ENCODE measurements around the gene TMIGD3. TPM values are rescaled to one million over a fixed set of nuclear protein-coding genes. Genes with fewer than 3 reads are reported as not detected.

Gene TMIGD3
- total RNA-seq, 2 donors from 2014 or later = not detected

DNA sequence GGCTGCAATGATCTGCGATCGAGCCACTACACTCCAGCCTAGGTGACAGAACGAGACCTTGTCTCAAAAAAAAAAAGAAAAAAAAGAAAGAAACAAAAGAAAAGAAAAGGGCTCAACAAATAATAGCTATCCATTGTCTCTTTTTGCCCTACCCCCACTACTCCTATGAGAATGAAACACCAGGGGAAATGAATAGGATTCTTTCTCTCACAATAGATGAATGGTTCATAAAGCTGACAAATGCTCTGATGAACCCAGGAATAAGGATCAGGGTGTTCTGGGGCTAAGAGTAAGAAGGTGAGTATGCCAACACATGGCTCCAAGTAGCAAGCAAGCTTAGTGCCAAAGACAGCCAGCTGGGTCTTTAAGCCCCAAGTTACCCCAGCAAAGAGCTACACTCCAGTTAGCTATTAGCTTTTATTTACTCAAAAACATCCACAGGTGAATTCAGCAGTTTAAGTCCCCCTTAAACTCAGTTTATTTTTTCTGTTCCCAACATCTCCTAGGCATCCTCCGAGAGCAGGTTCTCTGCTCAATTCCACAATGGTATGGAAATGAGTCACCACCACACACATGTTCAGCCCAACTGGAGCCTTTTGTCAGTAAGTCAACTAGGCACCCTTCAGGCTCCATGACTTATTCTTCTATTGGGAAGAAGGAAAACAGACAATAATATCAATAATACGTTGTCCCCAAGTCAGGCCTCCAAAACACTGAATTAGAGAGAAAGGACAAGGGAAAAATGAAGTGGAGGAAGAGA lies 4.2 kb downstream of the TMIGD3 start:
- no peaks in the 10 kb centered on the region for H3K27me3 Mint-ChIP-seq
- peaks cover 6% of the 10 kb centered on the region for H3K9me3 Mint-ChIP-seq
- no peak overlapping the region for H3K4me3 Mint-ChIP-seq
- peaks cover 19% of the 10 kb centered on the region for H3K36me3 Mint-ChIP-seq
- H3K27ac Mint-ChIP-seq = no peak overlapping the region
- DNase-seq (ENCODE audit: low spot score) = no peak
- H3K4me1 Mint-ChIP-seq (ENCODE audit: low read depth in 2 of 2) = peaks cover 14 to 18% of the 10 kb centered on the region in 2 donors
- no peak for ATAC-seq

DNA sequence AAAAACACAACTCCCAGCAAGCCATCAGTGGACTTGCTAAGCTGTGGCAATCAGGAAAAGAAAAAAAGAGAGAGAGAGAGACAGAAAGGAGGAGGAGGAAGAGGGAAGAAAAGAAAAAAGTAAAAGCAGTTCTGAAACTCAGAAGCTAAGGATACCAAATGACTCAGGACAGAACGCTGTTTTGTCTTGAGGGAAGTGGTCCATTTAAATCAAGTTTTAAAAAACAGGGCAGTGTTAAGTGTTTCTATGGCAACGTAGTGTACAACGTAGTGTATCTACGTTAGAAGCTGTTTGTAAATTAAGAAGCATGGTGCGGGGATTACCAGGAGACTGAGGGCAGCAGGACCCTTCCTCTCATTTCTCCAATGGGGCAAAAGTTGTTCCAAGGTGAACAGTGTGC lies 5.8 kb downstream of the TMIGD3 start:
- H3K4me1 Mint-ChIP-seq (ENCODE audit: low read depth in 2 of 2) = peaks cover 9 to 12% of the 10 kb centered on the region in 2 donors
- ATAC-seq (peak in 1 of 2 donors; percentile 62), DNase-seq (ENCODE audit: low spot score) (no peak)
- H3K36me3 Mint-ChIP-seq = peaks cover 23% of the 10 kb centered on the region
- no peak overlapping the region for H3K4me3 Mint-ChIP-seq
- H3K9me3 Mint-ChIP-seq = peaks cover 6% of the 10 kb centered on the region
- H3K27ac Mint-ChIP-seq = peak overlapping the region in 1 of 2 donors; percentile 48
- no peaks in the 10 kb centered on the region for H3K27me3 Mint-ChIP-seq

DNA sequence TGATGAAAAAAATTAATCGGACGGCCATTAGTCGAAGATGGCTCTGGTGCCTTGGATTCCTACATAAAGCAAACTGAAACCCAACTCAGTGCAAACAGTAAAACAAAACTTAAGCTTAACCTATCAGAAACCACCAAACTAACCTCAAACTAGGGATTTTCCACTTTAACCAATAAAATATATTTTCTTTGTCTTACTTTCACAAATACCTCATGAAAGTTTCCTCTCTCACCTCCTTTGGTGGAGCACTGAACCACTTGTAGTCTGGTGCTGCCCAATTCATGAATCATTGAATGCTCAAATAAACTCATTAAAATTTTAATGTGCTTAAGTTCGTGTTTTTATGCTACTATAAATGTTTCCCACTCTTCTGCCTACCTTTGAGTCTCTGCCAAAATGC lies 7.0 kb downstream of the TMIGD3 start:
- Mint-ChIP-seq H3K9me3 (peaks cover 6% of the 10 kb centered on the region), H3K4me3 (peak overlapping the region; percentile 39), H3K27me3 (no peaks in the 10 kb centered on the region), H3K27ac (no peak overlapping the region), H3K36me3 (peaks cover 23% of the 10 kb centered on the region), H3K4me1 (ENCODE audit: low read depth in 2 of 2) (peaks cover 9 to 12% of the 10 kb centered on the region in 2 donors)
- ATAC-seq = peak in 1 of 2 donors; percentile 33
- no peak for DNase-seq (ENCODE audit: low spot score)

DNA sequence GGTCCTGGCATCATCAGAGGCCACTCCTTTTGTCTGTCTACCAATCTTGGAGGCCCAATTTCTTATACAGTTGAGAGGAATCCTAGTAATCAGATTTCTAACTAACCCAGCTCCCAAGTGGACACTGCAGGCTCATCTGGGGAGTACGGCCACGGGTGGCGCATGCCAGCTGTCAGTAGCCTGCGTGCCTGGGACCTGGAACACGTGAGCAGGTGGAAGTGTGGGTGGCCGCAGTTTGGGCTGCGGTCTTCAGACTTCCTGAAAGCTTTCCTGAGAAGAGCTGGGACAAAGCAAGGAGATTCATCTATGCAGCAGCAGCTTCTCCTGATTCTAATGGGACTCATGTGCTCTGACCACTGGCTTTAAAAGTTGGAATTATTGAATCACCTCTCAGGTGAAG lies 12.4 kb downstream of the TMIGD3 start:
- DNase-seq (ENCODE audit: low spot score) (no peak), ATAC-seq (no peak)
- Mint-ChIP-seq H3K27ac (no peak overlapping the region), H3K36me3 (peaks cover 19% of the 10 kb centered on the region), H3K9me3 (peaks cover 3% of the 10 kb centered on the region), H3K27me3 (no peaks in the 10 kb centered on the region), H3K4me3 (no peak overlapping the region), H3K4me1 (ENCODE audit: low read depth in 2 of 2) (peaks cover 10 to 13% of the 10 kb centered on the region in 2 donors)

DNA sequence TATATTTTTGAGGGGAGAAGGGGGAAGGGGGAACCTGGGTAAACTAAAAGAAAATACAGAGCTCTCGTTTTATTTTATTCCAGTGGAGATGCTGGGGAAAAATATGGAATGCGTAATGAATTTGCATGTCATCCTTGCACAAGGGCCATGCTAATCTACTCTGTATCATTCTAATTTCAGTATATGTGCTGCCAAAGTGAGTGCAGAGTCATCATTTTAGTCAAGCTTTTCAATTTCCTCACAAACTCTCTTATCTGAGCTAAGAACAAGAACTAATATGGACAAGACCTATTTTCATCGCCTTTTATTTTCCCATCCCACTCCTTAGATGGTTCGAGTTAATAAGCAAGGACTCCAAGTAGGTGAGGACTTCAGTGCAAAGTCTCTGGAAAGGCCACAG lies 13.2 kb downstream of the TMIGD3 start:
- no peak for ATAC-seq

DNA sequence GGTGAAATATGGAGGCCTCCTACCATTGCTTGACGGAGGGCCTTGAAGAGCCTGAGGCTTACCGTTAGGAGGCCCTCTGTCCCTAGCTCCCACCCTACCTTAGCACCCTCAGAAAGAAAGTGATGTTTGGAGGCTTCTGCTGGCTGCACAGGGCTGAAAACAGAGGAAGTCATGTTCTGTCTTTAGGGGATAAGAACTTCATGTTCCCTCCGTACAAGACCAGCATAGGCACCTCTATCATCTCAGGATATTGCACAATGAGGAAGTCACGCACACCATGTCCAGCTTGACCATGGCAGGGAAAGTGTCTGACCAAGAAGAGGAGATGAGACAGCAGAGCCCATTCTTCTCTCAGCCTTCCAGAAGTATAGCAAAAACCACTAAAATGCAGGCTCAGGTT lies 13.8 kb downstream of the TMIGD3 start:
- peak overlapping the region in 1 of 2 donors; percentile 53 for H3K27ac Mint-ChIP-seq

More for the DNA sequence above, 13.2 kb downstream of the TMIGD3 start:
- H3K4me1 Mint-ChIP-seq (ENCODE audit: low read depth in 2 of 2) = peaks cover 7 to 8% of the 10 kb centered on the region in 2 donors
- H3K4me3 Mint-ChIP-seq = no peak overlapping the region
- peaks cover 14% of the 10 kb centered on the region for H3K36me3 Mint-ChIP-seq
- peak overlapping the region in 1 of 2 donors; percentile 53 for H3K27ac Mint-ChIP-seq
- H3K9me3 Mint-ChIP-seq = no peaks in the 10 kb centered on the region
- DNase-seq (ENCODE audit: low spot score) = no peak
- no peaks in the 10 kb centered on the region for H3K27me3 Mint-ChIP-seq

DNA sequence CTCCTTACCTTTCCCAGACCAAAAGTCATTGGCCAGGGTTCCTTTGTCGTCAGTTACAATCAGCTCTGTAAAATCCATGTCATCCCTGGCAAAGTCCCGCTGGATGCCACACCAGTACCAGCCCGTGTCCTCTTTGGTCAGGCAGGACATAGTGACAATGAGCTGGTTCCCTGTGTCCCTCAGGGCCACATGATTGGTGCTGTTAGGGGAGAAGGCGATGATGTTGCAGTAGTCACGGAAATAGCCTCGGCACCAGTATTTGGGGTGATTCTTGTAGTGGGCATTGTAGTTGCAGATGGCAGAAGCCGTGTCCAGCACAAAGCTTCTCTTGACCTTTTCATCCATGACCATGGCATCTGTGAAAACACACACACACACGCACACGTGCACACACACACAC lies 14.8 kb downstream of the TMIGD3 start:
- Mint-ChIP-seq H3K4me3 (no peak overlapping the region), H3K4me1 (ENCODE audit: low read depth in 2 of 2) (peaks cover 8% of the 10 kb centered on the region in 2 donors), H3K36me3 (no peaks in the 10 kb centered on the region), H3K9me3 (no peaks in the 10 kb centered on the region), H3K27me3 (no peaks in the 10 kb centered on the region), H3K27ac (no peak overlapping the region)
- ATAC-seq (peak in 1 of 2 donors; percentile 15), DNase-seq (ENCODE audit: low spot score) (no peak)

More for the DNA sequence above, 13.8 kb downstream of the TMIGD3 start:
- Mint-ChIP-seq H3K36me3 (peaks cover 8% of the 10 kb centered on the region), H3K27me3 (no peaks in the 10 kb centered on the region), H3K9me3 (no peaks in the 10 kb centered on the region), H3K4me3 (peak overlapping the region; percentile 30), H3K4me1 (ENCODE audit: low read depth in 2 of 2) (peaks cover 7 to 8% of the 10 kb centered on the region in 2 donors)
- DNase-seq (ENCODE audit: low spot score) = no peak
- ATAC-seq = peak in 1 of 2 donors; percentile 71

DNA sequence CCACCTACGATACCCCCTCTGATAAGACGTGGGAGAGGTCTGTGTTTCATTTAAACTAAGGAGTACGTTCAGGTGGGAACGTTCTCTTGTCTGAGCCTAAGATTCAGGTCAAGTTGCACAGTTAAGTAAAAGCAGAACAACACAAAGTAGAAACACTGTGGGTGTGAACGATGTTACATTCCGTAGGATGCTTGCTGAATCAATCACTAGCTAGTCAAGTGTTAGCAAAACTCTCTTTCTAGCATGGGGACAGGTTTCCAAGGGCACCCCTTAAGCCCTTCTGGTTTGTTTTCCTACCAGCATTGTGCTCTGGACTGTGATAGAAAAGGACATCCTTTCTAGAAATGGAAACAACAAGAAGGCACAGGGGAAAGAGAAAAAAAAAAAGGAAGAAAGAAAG lies 16.3 kb downstream of the TMIGD3 start:
- Mint-ChIP-seq H3K4me1 (ENCODE audit: low read depth in 2 of 2) (peaks cover 14 to 17% of the 10 kb centered on the region in 2 donors), H3K4me3 (no peak overlapping the region), H3K36me3 (no peaks in the 10 kb centered on the region), H3K9me3 (no peaks in the 10 kb centered on the region), H3K27me3 (no peaks in the 10 kb centered on the region), H3K27ac (no peak overlapping the region)
- no peak for ATAC-seq
- DNase-seq (ENCODE audit: low spot score) = no peak

DNA sequence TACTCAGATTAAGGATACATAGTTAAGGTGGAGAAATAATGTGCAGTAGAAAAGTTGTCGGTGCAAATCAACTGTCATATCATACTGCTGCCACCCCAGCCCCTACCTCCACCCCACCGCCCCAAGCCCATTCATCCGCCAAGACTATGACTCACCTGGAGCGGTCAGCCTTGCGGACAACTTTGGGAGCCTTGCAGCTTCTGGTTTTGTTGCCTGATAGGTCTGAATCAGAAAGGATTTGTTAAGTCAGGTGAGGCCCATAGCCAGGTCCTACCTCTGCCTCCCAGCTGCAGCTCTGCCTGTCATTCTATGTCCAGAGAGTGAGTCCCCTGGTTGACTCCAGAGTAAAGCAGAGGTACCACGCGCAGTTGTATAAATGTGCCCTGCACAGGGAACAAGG lies 17.0 kb downstream of the TMIGD3 start:
- DNase-seq (ENCODE audit: low spot score) (no peak), ATAC-seq (no peak)
- Mint-ChIP-seq H3K9me3 (no peaks in the 10 kb centered on the region), H3K27ac (no peak overlapping the region), H3K36me3 (no peaks in the 10 kb centered on the region), H3K4me1 (ENCODE audit: low read depth in 2 of 2) (peaks cover 14 to 17% of the 10 kb centered on the region in 2 donors), H3K27me3 (no peaks in the 10 kb centered on the region), H3K4me3 (no peak overlapping the region)

DNA sequence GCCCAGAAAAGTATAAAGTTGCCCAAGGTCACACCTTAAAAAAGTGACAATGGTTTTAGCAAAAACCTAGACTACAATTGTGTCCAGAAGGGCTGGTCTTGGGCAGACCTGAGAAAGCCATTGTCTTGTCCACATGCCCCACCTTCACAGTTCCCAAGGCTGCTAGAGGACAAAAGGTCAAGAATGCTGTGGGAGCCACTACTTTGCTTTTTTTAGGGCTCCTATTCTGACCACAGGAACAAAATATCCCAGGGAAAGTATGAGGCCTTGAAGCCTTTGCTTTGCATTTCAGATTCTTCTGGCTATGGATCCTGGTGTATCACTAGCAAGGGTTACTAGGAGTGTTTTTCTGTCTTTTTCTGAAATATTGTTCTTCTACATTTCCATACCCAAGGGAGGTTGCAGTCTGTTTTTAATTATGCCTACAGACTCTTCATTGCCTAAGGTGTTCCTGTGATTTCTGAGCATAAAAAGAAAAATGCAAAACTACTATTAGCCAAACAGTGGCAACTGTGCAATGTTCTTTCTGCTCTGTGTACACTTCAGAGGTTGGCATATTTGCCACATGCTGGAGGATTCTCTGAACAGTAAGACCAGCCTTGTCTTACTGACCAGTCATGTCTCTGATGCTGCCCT lies 18.9 kb downstream of the TMIGD3 start:
- DNase-seq (ENCODE audit: low spot score) (no peak), ATAC-seq (no peak)
- no peaks in the 10 kb centered on the region for H3K9me3 Mint-ChIP-seq
- no peak overlapping the region for H3K27ac Mint-ChIP-seq
- H3K4me1 Mint-ChIP-seq (ENCODE audit: low read depth in 2 of 2) = peaks cover 6 to 14% of the 10 kb centered on the region in 2 donors
- H3K4me3 Mint-ChIP-seq = no peak overlapping the region
- no peaks in the 10 kb centered on the region for H3K36me3 Mint-ChIP-seq
- H3K27me3 Mint-ChIP-seq = no peaks in the 10 kb centered on the region

DNA sequence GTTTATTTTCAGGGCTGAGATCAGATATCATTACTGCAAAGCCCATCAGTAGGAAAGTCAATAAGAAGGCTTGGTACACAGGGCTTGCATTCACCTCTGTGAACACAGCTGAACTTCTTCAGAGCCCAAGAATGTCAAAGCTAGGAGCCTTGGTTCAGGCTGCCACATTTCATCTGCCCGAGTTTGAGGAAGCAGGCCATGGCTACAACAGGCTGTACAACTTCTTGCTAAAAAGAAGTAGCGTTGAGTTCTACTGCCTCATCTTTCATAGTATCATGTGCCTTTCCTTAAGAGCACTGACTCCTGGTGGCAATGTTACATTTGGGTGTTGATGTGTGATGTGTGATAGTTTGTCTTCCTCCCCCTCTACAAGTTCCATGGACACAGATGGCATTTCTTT lies 19.6 kb downstream of the TMIGD3 start:
- Mint-ChIP-seq H3K36me3 (no peaks in the 10 kb centered on the region), H3K4me3 (no peak overlapping the region), H3K27ac (no peak overlapping the region), H3K27me3 (no peaks in the 10 kb centered on the region), H3K4me1 (ENCODE audit: low read depth in 2 of 2) (peaks cover 5 to 12% of the 10 kb centered on the region in 2 donors), H3K9me3 (no peaks in the 10 kb centered on the region)
- ATAC-seq = no peak
- no peak for DNase-seq (ENCODE audit: low spot score)

DNA sequence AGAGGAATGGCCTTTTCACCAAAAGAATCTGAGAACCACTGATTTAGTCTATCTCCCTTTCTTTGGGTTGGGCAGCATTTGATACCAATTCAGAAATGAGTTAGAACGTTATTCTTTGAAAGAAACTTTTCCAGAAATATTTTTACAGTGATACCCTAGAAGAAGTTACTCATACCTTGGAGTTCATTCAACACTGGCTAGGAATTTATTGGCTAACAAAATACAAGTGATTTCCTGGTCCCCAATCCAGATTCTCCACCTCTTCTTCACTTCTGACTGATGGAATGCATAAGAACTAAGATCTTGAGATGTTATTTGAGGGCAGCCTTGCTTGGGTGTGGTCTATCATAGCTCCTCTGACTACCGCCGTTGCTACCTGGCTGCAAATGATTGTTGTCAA lies 20.3 kb downstream of the TMIGD3 start:
- DNase-seq (ENCODE audit: low spot score) (no peak), ATAC-seq (no peak)
- no peak overlapping the region for H3K27ac Mint-ChIP-seq
- H3K4me3 Mint-ChIP-seq = no peak overlapping the region
- no peaks in the 10 kb centered on the region for H3K9me3 Mint-ChIP-seq
- H3K27me3 Mint-ChIP-seq = no peaks in the 10 kb centered on the region
- H3K4me1 Mint-ChIP-seq (ENCODE audit: low read depth in 2 of 2) = peaks cover 10 to 15% of the 10 kb centered on the region in 2 donors
- H3K36me3 Mint-ChIP-seq = peaks cover 3% of the 10 kb centered on the region

DNA sequence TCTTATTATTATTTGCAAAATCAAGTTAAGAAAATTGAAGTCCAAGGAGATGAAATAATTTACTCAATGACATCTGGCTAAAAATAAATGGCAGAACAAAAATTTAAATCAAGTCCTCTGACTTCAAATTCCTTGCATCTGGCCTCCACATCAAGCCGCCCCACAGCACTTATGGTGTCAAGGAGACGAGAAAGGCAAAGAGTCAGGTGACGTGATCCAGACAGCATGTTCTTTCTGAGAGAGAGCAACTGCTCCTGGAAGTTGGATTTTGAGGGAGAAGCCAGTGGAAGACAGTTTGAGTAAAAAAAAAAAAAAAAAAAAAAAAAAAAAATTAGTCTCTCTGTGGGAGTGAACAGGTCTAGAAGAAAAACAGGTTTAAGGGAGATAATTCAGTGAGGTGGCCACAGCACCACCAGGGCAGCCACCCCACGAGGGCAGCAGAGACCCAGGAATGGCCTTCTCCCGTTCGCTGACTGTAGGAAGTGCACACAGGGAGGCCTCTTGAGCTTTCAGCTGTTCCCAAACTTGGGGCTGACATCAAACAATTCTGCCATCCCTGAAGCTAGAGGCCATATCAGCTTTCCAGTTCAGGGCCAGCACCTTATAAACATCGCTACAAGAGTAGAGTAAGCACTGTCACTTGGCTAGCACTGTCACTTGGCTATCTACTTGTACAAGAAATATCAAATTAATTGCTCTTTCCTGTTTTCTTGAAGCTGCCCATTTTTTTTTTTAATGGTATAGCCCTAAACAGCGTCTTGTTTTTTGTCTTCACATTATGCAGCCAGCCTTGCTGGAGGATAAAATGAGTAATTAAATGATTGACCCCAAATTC lies 21.8 kb downstream of the TMIGD3 start:
- Mint-ChIP-seq H3K4me3 (no peak overlapping the region), H3K4me1 (ENCODE audit: low read depth in 2 of 2) (peaks cover 26 to 31% of the 10 kb centered on the region in 2 donors), H3K36me3 (peaks cover 10% of the 10 kb centered on the region), H3K27me3 (no peaks in the 10 kb centered on the region), H3K27ac (no peak overlapping the region), H3K9me3 (no peaks in the 10 kb centered on the region)
- DNase-seq (ENCODE audit: low spot score) (peak; percentile 63), ATAC-seq (peak; percentile 69 to 82)

DNA sequence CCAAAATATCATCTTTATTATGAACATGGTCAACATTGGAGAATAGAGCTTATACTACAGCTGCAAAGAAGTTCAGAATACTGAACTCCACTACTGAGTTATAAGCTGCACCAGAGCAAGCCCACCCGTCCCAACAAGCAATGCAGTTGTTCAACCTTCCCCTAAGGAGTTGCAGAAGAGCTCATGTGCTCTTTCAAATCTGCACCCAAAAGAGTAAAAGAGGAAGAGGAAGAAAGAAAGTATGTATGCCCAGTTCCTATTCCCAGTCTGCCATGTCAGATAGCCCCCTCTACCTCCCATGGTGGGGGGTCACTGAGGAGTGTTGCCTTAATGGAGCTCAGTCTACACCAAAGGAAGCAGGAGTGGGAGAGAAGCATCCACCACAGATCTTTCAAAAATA lies 22.8 kb downstream of the TMIGD3 start:
- Mint-ChIP-seq H3K36me3 (peaks cover 10% of the 10 kb centered on the region), H3K9me3 (no peaks in the 10 kb centered on the region), H3K27me3 (no peaks in the 10 kb centered on the region), H3K27ac (no peak overlapping the region), H3K4me3 (no peak overlapping the region), H3K4me1 (ENCODE audit: low read depth in 2 of 2) (peaks cover 35 to 38% of the 10 kb centered on the region in 2 donors)
- DNase-seq (ENCODE audit: low spot score) = no peak
- no peak for ATAC-seq
